Endodermal cell (in vitro differentiated cells): ENCODE data around the gene AIG1. TPM values are rescaled to one million over a fixed set of nuclear protein-coding genes. Genes with fewer than 3 reads are reported as not detected.

Experiments used
- DNase-seq: peaks from one replicate; pipeline ENCODE4 v3.0.0-alpha.2; 2017
- H3K27ac ChIP-seq: 2 replicates; pipeline ENCODE4 v1.5.1; 2013; ENCODE audit warnings: mild to moderate bottlenecking, low read depth, low read length, moderate library complexity
- H3K27me3 ChIP-seq: 2 replicates; pipeline ENCODE4 v1.6.1; 2013; ENCODE audit warnings: mild to moderate bottlenecking, low read length, moderate library complexity; ENCODE audit not compliant: insufficient read depth, control insufficient read depth, poor library complexity, severe bottlenecking
- H3K36me3 ChIP-seq: 2 replicates; pipeline ENCODE4 v1.7.0; 2013; ENCODE audit warnings: mild to moderate bottlenecking, low read length, moderate library complexity; ENCODE audit not compliant: control insufficient read depth, insufficient read depth
- H3K4me1 ChIP-seq: one replicate; pipeline ENCODE4 v1.7.0; 2013; ENCODE audit warnings: low read length; ENCODE audit not compliant: control insufficient read depth, insufficient read depth
- H3K4me3 ChIP-seq: 2 replicates; pipeline ENCODE4 v1.5.1; 2013; ENCODE audit warnings: mild to moderate bottlenecking, low read length, moderate library complexity
- H3K9ac ChIP-seq: 2 replicates; pipeline ENCODE4 v1.6.1; 2013; ENCODE audit warnings: mild to moderate bottlenecking, low read length, moderate library complexity; ENCODE audit not compliant: poor library complexity, severe bottlenecking; ENCODE audit errors: extremely low read depth
- H3K9me3 ChIP-seq: 2 replicates; pipeline ENCODE4 v1.6.1; 2013; ENCODE audit warnings: mild to moderate bottlenecking, low read length, moderate library complexity; ENCODE audit not compliant: control insufficient read depth
- H3K27ac Mint-ChIP-seq: 2 replicates; pipeline ENCODE4 v1.8.0; 2020; ENCODE audit warnings: mixed read lengths
- H3K27me3 Mint-ChIP-seq: 2 replicates; pipeline ENCODE4 v1.8.0; 2021; ENCODE audit warnings: mild to moderate bottlenecking, mixed read lengths; ENCODE audit not compliant: insufficient read depth
- H3K36me3 Mint-ChIP-seq: 2 replicates; pipeline ENCODE4 v1.8.0; 2020; ENCODE audit warnings: low read depth, mixed read lengths
- H3K4me1 Mint-ChIP-seq: 2 replicates; pipeline ENCODE4 v1.8.0; 2020; ENCODE audit warnings: mixed read lengths
- H3K4me3 Mint-ChIP-seq: 2 replicates; pipeline ENCODE4 v1.8.0; 2020; ENCODE audit warnings: mild to moderate bottlenecking, moderate library complexity, mixed read lengths
- H3K9me3 Mint-ChIP-seq: 2 replicates; pipeline ENCODE4 v1.8.0; 2020; ENCODE audit warnings: mild to moderate bottlenecking, mixed read lengths
- WGBS, 2 experiments: methylation state at CpG; one replicate each; pipeline versions ENCODE4 v1.1.5 to v1.1.7; 2013; ENCODE audit warnings: missing lambda C conversion rate in 2 of 2, mixed read lengths in 1 of 2; ENCODE audit not compliant: insufficient coverage in 1 of 2, insufficient read length in 1 of 2; 5-methylcytosine and 5-hydroxymethylcytosine counted together
- total RNA-seq, 2 donors: library from RNA; stranded (reverse); fragmentation: NEBNext Ultra II Directional in 1 of 2; extraction: Animal tissue kit (Norgen Biotek cat#: 25700) in 1 of 2; gene quantifications; 2 replicates in 1 of 2; 3 replicates in 1 of 2; pipeline ENCODE4 v1.2.1, GENCODE V29; 2021
- TF ChIP-seq, protein P1 (sequence below): fragments of 200-600 bp; sonication (generic); conservative IDR thresholded peaks from 2 replicates; pipeline ENCODE4 v1.5.0; 2021; ENCODE audit warnings: antibody characterized with exemption, mild to moderate bottlenecking

AIG1 gene
- total RNA-seq, 2 donors from 2014 or later = 23.0 to 25.2 TPM

DNA sequence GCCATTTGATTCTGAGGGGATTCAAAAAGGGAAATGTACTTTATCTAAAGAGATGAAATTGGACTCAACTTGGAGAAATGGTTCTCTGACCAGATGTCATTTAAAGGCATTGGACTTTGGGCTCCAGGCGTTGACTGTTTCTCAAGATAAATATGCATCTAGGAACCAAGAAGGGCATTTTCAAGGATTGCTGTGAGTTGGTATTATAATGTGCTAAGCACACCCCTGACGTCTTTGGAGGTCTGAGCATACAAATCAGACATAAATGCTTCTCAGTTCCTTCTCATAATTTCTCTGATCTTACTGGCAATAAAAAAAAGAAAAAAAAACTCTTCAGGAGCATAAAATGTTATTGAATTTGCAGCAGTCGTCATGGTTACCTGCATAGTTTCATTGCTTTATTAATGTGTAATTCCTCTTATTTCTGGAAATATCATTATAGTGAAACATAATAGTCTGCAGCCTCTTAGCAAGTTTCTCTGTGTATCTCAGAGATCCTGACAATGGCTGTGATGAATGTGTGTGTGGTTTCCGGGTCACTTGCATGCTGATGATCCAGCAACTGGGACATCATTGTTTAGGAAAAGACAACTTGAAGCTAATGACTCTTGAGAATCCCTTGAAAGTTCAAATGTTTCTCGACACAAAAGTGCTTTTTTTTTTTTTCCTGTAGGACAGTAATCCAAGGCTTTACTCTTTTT lies 136.0 kb downstream of the AIG1 start:
- H3K4me3 ChIP-seq = no peak overlapping the region
- Mint-ChIP-seq H3K27ac (no peak overlapping the region), H3K36me3 (peaks cover 2% of the 10 kb centered on the region), H3K4me1 (no peaks in the 10 kb centered on the region), H3K4me3 (no peak overlapping the region), H3K27me3 (no peaks in the 10 kb centered on the region), H3K9me3 (no peaks in the 10 kb centered on the region)
- peak overlapping the region; percentile 48 for H3K27ac ChIP-seq
- TF ChIP-seq, protein P1, sequence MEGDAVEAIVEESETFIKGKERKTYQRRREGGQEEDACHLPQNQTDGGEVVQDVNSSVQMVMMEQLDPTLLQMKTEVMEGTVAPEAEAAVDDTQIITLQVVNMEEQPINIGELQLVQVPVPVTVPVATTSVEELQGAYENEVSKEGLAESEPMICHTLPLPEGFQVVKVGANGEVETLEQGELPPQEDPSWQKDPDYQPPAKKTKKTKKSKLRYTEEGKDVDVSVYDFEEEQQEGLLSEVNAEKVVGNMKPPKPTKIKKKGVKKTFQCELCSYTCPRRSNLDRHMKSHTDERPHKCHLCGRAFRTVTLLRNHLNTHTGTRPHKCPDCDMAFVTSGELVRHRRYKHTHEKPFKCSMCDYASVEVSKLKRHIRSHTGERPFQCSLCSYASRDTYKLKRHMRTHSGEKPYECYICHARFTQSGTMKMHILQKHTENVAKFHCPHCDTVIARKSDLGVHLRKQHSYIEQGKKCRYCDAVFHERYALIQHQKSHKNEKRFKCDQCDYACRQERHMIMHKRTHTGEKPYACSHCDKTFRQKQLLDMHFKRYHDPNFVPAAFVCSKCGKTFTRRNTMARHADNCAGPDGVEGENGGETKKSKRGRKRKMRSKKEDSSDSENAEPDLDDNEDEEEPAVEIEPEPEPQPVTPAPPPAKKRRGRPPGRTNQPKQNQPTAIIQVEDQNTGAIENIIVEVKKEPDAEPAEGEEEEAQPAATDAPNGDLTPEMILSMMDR = no peak
- 83 to 85% methylated on average over 1 to 5 of the region's 5 CpGs for WGBS, 2 experiments
- no peaks in the 10 kb centered on the region for H3K36me3 ChIP-seq
- no peaks in the 10 kb centered on the region for H3K4me1 ChIP-seq
- no peak for DNase-seq
- no peak overlapping the region for H3K9ac ChIP-seq
- no peaks in the 10 kb centered on the region for H3K9me3 ChIP-seq
- H3K27me3 ChIP-seq = no peaks in the 10 kb centered on the region

DNA sequence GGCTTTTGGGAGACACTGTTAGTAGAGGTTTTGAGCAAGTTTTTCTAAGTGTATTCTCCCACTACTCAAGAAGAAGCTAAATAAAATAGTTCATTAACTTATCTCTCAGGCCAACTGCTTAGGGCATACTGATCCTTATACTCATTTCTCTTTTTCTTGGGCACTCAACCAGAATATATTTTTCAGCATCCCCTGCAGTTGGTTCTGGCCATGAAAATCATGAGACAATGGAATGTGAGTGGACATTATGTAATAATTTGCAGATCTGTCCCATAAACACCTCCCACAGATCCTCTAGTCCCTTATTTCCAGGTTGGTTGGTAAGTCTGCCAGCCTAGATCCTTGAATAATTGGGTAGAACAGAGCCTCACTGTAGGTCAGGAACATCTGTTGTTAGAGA lies 136.7 kb downstream of the AIG1 start:
- no peak overlapping the region for H3K9ac ChIP-seq
- H3K4me1 ChIP-seq = no peaks in the 10 kb centered on the region
- no peaks in the 10 kb centered on the region for H3K27me3 Mint-ChIP-seq
- TF ChIP-seq, protein P1 = no peak
- H3K27me3 ChIP-seq = no peaks in the 10 kb centered on the region
- H3K4me3 Mint-ChIP-seq = no peak overlapping the region
- no peak overlapping the region for H3K27ac ChIP-seq
- H3K36me3 Mint-ChIP-seq = peaks cover 2% of the 10 kb centered on the region
- H3K4me3 ChIP-seq = no peak overlapping the region
- no peaks in the 10 kb centered on the region for H3K36me3 ChIP-seq
- no peaks in the 10 kb centered on the region for H3K4me1 Mint-ChIP-seq
- no peak overlapping the region for H3K27ac Mint-ChIP-seq
- H3K9me3 ChIP-seq = no peaks in the 10 kb centered on the region
- no peaks in the 10 kb centered on the region for H3K9me3 Mint-ChIP-seq
- DNase-seq = no peak

DNA sequence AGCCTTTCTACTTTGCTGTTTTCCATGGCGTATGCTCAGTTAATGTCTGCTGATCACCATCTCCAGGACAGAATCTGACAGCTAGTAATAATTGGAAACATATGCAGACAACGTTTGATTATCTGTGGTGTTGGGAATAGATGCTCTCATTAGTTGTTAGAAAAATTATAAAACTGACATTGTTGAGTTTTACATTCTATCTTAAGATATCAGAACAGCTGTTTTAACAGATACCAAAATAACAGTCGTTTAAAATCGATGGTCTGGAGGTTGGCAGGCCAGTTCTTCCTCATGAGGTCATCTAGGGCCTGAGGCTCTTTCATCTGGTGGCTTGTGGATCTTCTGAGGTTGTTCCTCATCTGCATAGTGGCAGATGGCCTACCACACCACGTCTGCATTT lies 137.6 kb downstream of the AIG1 start:
- Histone ChIP-seq H3K4me3 (no peak overlapping the region), H3K27ac (no peak overlapping the region), H3K9ac (no peak overlapping the region), H3K36me3 (no peaks in the 10 kb centered on the region), H3K9me3 (no peaks in the 10 kb centered on the region), H3K4me1 (no peaks in the 10 kb centered on the region), H3K27me3 (no peaks in the 10 kb centered on the region)
- Mint-ChIP-seq H3K9me3 (no peaks in the 10 kb centered on the region), H3K4me3 (no peak overlapping the region), H3K27ac (no peak overlapping the region), H3K27me3 (no peaks in the 10 kb centered on the region), H3K36me3 (peaks cover 2% of the 10 kb centered on the region), H3K4me1 (no peaks in the 10 kb centered on the region)
- TF ChIP-seq, protein P1 = no peak
- WGBS, 2 experiments = 89 to 96% methylated on average over 3 to 5 of the region's 5 CpGs
- DNase-seq = no peak
